Thyroid gland (tissue), 4 donors: ENCODE results near the gene CAMTA2. TPM values are rescaled to one million over a fixed set of nuclear protein-coding genes. Genes with fewer than 3 reads are reported as not detected.

Experiments used
- DNase-seq, 2 donors: peaks; one replicate each; pipeline ENCODE4 v3.0.0-alpha.2; 2019
- H3K27ac ChIP-seq, 3 donors: fragments of 200-600 bp; sonication (generic); 1 replicate in 2 of 3; 2 replicates in 1 of 3; pipeline ENCODE4 v1.5.1; 2016 to 2019; ENCODE audit warnings: mild to moderate bottlenecking in 1 of 3, moderate library complexity in 1 of 3
- H3K27me3 ChIP-seq: fragments of 200-600 bp; sonication (generic); one replicate; pipeline ENCODE4 v1.5.1; 2019
- H3K36me3 ChIP-seq, 2 donors: fragments of 200-600 bp; sonication (generic); one replicate each; pipeline ENCODE4 v1.5.1; 2016 to 2019
- H3K4me1 ChIP-seq, 2 donors: fragments of 200-600 bp; sonication (generic); one replicate each; pipeline ENCODE4 v1.5.1; 2017 to 2019
- H3K4me3 ChIP-seq, 3 donors: fragments of 200-600 bp; sonication (generic); replicated peaks in 1 of 3; 1 replicate in 2 of 3; 2 replicates in 1 of 3; pipeline ENCODE4 v1.5.1; 2016; ENCODE audit warnings: mild to moderate bottlenecking in 1 of 3
- H3K9me3 ChIP-seq: fragments of 200-600 bp; sonication (generic); one replicate; pipeline ENCODE4 v1.5.1; 2017
- POLR2A ChIP-seq, 2 donors: fragments of 450-650 bp; IDR thresholded peaks; one replicate each; pipeline ENCODE4 v1.6.1; 2017; ENCODE audit warnings: antibody characterized with exemption in 2 of 2, mild to moderate bottlenecking in 2 of 2, moderate library complexity in 1 of 2
- WGBS, 2 donors: methylation state at CpG; one replicate each; pipeline ENCODE4 v1.1.5; 2017; 5-methylcytosine and 5-hydroxymethylcytosine counted together
- intact Hi-C: fragments of 100-400 bp; cut with DNase I; formaldehyde crosslinking; loops from one replicate; pipeline ENCODE4 v1.15.1; 2023
- total RNA-seq, 4 donors: library from RNA; depleted of rRNA; stranded (reverse); fragments of >200 nt; gene quantifications; one replicate each; pipeline ENCODE4 v1.2.3, GENCODE V29; 2016
- TF ChIP-seq, protein P1 (sequence below), 6 experiments: fragments of 200-600 bp in 3 of 6; fragments of 450-650 bp in 3 of 6; sonication (generic) in 3 of 6; IDR thresholded peaks; one replicate each; pipeline ENCODE4 v1.5.1; 2016 to 2019; ENCODE audit warnings: antibody characterized with exemption in 6 of 6, mild to moderate bottlenecking in 2 of 6, inconsistent platforms in 1 of 6, moderate library complexity in 1 of 6

The CAMTA2 gene
- total RNA-seq, 4 donors from 2014 or later = 17.1 to 29.0 (median 20.4) TPM

DNA sequence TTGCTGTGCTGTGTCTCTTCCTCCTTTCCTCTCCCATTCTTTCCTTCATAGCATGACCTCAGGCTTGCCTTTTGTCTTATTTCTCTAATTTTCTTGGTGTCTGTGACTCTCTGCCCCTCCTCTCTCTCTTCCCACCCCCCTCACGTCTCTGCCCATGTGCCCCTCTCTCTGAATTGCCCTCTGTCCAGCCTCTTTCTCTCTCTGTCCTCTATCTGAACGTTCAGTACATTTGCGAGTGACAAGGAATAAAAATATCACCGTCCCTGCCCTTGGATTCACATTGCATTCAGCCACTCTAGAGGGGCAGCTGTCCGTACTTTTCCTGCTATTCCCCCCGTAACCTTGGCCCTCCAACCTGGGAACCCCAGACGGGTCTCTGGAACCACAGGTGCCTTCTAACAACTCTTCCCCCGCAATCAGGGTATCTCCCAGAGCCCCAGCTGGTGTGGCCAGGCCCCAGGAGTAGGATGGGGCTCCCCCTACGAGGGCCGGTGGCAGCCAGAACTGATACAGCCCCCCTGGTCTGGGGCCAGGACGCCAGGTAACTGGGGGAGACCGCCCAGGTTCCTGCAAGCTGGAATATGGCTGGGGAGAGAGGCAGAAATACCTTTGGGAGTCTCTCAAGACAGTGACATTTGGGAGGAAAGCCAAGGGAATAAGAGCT is 12.1 kb upstream of the CAMTA2 start:
- Histone ChIP-seq H3K4me3 (peak overlapping the region in 1 of 3 donors; percentile 99), H3K9me3 (no peaks in the 10 kb centered on the region), H3K27ac (no peak overlapping the region), H3K36me3 (peaks cover 36 to 37% of the 10 kb centered on the region in 2 donors), H3K27me3 (no peaks in the 10 kb centered on the region), H3K4me1 (peaks cover 21 to 26% of the 10 kb centered on the region in 2 donors)
- no peak for DNase-seq
- intact Hi-C loops = no loop called here
- WGBS, 2 donors = 70 to 71% methylated on average over 12 of the region's 12 CpGs
- TF ChIP-seq, protein P1, sequence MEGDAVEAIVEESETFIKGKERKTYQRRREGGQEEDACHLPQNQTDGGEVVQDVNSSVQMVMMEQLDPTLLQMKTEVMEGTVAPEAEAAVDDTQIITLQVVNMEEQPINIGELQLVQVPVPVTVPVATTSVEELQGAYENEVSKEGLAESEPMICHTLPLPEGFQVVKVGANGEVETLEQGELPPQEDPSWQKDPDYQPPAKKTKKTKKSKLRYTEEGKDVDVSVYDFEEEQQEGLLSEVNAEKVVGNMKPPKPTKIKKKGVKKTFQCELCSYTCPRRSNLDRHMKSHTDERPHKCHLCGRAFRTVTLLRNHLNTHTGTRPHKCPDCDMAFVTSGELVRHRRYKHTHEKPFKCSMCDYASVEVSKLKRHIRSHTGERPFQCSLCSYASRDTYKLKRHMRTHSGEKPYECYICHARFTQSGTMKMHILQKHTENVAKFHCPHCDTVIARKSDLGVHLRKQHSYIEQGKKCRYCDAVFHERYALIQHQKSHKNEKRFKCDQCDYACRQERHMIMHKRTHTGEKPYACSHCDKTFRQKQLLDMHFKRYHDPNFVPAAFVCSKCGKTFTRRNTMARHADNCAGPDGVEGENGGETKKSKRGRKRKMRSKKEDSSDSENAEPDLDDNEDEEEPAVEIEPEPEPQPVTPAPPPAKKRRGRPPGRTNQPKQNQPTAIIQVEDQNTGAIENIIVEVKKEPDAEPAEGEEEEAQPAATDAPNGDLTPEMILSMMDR (IDR thresholded peaks at IDR 0.05) = no peak
- TF ChIP-seq POLR2A (IDR thresholded peaks at IDR 0.05) = no peak

GRCh38 chr17:4998732-4999429 is 11.4 kb upstream of the CAMTA2 start:
- WGBS, 2 donors = 11 to 14% methylated on average over 12 to 14 of the region's 14 CpGs
- peaks cover 21 to 26% of the 10 kb centered on the region in 2 donors for H3K4me1 ChIP-seq
- peak; percentile 39 to 41 for DNase-seq
- TF ChIP-seq, protein P1 (IDR thresholded peaks at IDR 0.05) = no peak
- no peak for TF ChIP-seq POLR2A (IDR thresholded peaks at IDR 0.05)
- no peaks in the 10 kb centered on the region for H3K27me3 ChIP-seq
- H3K4me3 ChIP-seq = peak overlapping the region; percentile 91 to 99 (median 93)
- peak overlapping the region in 2 of 3 donors; percentile 8 to 89 for H3K27ac ChIP-seq
- intact Hi-C loops = no loop called here
- H3K9me3 ChIP-seq = no peaks in the 10 kb centered on the region
- peaks cover 29 to 30% of the 10 kb centered on the region in 2 donors for H3K36me3 ChIP-seq

DNA sequence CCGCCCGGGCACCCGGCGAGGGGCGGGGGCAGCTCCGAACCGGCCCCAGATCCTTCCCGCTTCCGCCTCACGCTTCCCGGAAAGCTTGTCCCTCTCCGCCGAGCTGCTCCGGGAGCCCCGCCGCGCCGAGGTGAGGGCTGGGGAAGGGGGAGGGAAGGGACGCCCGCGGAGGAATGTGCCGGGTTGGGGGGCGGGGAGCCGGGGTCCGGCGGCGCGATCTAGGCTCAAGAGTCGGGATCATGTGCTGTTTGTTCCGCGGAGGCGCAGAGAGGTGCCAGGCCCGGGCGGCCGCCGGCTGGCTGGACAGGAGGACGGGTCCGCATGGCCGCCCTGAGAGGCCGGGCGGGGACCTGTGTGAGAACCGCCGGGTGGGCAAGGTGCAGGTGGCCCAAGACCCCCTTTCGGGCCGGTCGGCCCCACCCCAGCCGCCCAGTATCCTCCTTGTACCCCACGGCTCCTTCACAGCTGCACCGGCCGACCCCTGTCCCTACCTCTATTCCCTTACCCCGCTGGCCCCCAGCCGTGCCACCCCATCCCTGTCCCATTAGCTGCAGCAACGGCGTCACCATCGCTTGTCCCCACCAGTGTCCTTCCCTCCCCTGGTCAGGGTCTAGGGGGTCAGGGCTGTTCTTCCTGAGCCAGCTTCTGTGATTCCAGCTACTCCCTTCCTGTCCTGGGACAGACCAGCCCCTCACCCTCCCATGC is 10.7 kb upstream of the CAMTA2 start:
- no peaks in the 10 kb centered on the region for H3K9me3 ChIP-seq
- WGBS, 2 donors = 0 to 1% methylated on average over 7 to 20 of the region's 55 CpGs
- peak overlapping the region; percentile 57 to 99 (median 89) for H3K27ac ChIP-seq
- peaks cover 22 to 23% of the 10 kb centered on the region in 2 donors for H3K36me3 ChIP-seq
- peaks cover 21 to 26% of the 10 kb centered on the region in 2 donors for H3K4me1 ChIP-seq
- peak overlapping the region; percentile 91 to 99 (median 93) for H3K4me3 ChIP-seq
- peak; percentile 71 to 80 for DNase-seq
- intact Hi-C loops = no loop called here
- TF ChIP-seq POLR2A (IDR thresholded peaks at IDR 0.05) = no peak
- TF ChIP-seq, protein P1 (IDR thresholded peaks at IDR 0.05) = no peak
- H3K27me3 ChIP-seq = no peaks in the 10 kb centered on the region

DNA sequence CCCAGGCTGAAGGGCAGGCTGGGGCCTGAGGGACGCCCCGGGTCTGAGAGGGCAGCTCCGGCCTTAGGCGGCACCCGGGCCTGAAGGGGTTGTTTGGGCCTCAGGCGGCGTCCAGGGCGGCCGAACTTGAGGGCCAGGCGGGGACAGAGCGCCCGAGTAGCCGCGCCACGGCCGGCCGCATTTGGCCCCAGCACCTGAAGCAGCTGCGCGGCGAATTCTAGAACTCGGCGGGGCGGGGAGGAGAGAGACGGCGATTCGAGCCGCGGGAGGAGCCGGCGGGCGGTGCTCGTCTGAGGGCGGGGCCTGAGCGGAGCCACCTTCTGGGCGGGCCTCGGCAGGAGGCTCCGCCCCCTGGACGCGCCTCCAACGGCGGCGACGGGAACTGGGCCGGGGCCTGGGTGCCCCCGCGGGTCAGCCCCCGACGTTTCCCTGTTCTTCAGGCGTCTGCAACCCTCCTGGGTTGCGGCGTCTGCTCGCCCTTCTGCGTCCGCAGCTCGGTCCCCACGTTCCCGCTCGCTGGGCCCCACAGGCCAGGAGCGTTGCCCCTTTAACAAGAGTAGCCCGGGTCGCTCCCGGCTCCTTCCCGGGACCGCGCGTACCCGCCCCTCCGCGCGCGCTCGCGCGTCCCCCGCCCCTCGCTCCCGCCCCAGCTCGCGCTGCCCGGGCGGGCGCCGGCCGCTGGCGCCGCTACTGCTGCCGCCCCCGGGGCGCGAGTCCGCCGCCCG is 10.0 kb upstream of the CAMTA2 start, which contains the start of the genes INCA1 and KIF1C:
INCA1 (minus strand) TSS at position 221 of the 725 bp plus-strand sequence. CDS start 3,085 bp downstream, outside the sequence.
KIF1C (plus strand) TSS at position 649 of the 725 bp plus-strand sequence. CDS start 2,297 bp downstream, outside the sequence.
- H3K27me3 ChIP-seq = no peaks in the 10 kb centered on the region
- 0% methylated on average over 2 of the region's 93 CpGs; no CpG with 5 or more reads in 1 of the 2 donors for WGBS, 2 donors
- intact Hi-C loops = no loop called here
- peaks cover 16% of the 10 kb centered on the region in 2 donors for H3K36me3 ChIP-seq
- peaks cover 21 to 26% of the 10 kb centered on the region in 2 donors for H3K4me1 ChIP-seq
- peak within 1 kb of the TSS; percentile 91 to 99 (median 93) for H3K4me3 ChIP-seq
- peak; percentile 95 to 97 for DNase-seq
- H3K27ac ChIP-seq = peak within 1 kb of the TSS; percentile 89 to 99 (median 98)
- TF ChIP-seq, protein P1 (IDR thresholded peaks at IDR 0.05) = peak in 3 of 6 experiments; percentile 20 to 42 (median 28)
- TF ChIP-seq POLR2A (IDR thresholded peaks at IDR 0.05) = peak in 1 of 2 donors; percentile 93
- H3K9me3 ChIP-seq = no peaks in the 10 kb centered on the region
